ENCODE measurements around the gene GRIK3. TPM values are rescaled to one million over a fixed set of nuclear protein-coding genes. Genes with fewer than 3 reads are reported as not detected.

The GRIK3 gene
- total RNA-seq, result under 1 TPM in 2 of 4 donors, not detected in 2; under 0.01 to 0.16 TPM

DNA sequence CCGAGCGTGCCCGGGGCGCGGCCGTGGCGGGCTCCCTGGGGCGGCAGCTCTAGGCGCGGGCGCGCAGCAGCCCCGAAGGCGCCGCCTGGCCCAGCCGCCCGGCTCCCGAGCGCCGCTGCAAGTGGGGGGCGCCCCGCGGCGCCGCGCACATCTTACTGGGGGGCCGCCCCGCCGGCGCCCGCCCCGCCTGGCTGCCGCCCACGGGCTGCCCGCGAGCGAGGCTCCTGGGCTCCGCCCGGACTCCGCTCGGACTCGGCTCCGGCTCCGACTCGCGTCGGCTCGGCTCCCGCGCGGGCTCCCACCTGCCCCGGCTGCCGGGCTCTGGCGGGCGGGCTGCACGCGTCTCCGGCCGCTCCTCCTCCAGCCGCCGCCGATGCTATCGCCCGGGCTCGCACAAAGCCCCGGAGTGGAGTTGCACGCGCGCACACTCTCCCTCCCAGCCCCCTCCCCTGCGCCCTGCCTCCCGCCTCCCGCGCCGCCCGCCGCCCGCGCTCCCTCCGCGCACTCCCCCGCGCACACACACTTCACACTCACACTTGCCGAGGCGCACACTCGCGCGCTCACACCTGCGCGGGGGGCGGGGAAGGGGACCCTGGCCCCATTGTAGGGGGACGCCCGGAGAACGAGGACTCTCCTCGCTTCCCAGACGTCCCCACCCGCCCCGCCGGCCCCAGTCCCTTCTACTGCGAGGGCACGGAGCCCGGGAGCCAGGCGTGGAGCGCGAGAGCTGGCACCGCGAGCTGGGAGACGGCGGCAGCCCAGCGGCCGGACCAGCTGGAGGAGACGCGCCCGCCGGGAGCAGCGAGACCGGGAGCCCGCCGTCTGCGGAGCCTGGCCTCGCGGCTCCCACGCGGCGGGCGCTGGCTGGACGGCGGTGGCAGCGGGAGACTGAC lies at the start of gene GRIK3:
Gene GRIK3, minus strand, starts transcription at position 395 of the 893 bp plus-strand sequence. CDS start 407 bp downstream, outside the sequence.
- TF ChIP-seq CTCF (IDR thresholded peaks at IDR 0.05; ENCODE audit: low read depth), result no peak

DNA sequence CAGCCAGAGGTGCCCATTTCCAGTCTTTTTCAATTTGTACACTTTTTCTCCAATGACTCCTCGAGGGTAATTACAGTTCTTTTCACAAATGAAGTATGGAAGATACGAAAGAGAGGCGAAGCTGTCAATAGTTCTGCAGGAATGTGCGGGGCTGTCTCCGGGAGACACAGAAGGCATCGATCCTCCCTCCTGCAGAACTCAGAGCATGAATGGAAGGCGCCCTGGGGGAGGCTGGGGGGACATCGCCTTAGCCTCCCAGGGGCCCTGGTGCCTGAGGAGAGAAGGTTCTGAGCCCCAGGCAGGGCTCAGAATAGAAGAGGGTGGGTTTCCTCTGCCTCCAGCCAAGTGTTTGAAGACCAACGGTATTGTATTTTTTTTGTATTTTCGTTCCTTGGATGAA lies 49.7 kb upstream of the GRIK3 start:
- no peak for TF ChIP-seq CTCF (IDR thresholded peaks at IDR 0.05; ENCODE audit: low read depth)

- no peak for TF ChIP-seq CTCF (IDR thresholded peaks at IDR 0.05; ENCODE audit: low read depth)
These were observed 49.3 kb upstream of the GRIK3 start for GRCh38 chr1:37083603-37084002.

DNA sequence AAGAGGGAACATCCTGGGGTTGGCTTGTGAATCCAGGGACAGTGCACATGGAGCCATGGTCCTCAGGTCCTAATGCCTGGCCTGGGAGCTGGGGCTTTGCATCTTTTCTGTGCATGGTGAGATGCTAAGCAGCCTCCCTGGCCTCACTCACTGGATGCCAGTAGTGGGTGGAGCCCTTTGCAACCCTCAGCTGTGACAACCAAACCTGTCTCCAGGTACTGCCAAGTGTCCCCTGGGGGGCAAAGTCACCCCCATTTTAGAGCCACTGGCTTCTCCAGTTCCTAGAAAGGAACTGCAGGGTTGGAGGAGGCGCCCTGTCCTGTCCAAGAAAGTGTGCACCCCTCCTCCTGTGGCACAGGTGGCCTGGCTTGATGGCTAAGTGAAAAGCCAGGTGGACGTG lies 44.6 kb upstream of the GRIK3 start:
- TF ChIP-seq CTCF (IDR thresholded peaks at IDR 0.05; ENCODE audit: low read depth), result no peak

- no peak for TF ChIP-seq CTCF (IDR thresholded peaks at IDR 0.05; ENCODE audit: low read depth)
These were observed 41.9 kb upstream of the GRIK3 start for GRCh38 chr1:37076168-37076567.

DNA sequence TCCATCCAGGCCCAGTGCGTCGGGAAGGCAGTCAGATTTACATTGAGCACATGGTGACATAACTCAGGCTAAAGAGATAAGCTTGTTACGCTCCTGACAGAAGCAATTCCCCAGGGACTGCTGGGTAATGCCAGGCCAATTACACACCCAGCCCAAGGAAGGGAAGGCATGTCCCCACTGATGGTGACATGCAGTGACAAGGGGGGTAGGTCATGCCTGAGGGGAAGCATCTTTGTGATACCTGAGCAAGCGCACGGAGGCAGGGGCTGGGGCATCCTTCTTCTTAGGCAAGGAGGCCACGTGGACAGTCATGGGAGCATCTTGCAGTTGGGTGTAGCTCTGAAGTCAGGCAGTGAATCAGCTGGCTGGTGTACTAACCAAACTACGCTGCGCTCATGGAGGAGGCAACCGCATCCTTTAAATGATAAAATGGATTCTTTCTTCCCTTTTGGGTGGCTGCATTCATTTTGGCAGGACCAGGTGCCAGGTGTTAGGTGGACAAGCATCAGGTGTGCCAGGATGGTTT lies 39.6 kb upstream of the GRIK3 start:
- TF ChIP-seq CTCF (IDR thresholded peaks at IDR 0.05; ENCODE audit: low read depth), result no peak

DNA sequence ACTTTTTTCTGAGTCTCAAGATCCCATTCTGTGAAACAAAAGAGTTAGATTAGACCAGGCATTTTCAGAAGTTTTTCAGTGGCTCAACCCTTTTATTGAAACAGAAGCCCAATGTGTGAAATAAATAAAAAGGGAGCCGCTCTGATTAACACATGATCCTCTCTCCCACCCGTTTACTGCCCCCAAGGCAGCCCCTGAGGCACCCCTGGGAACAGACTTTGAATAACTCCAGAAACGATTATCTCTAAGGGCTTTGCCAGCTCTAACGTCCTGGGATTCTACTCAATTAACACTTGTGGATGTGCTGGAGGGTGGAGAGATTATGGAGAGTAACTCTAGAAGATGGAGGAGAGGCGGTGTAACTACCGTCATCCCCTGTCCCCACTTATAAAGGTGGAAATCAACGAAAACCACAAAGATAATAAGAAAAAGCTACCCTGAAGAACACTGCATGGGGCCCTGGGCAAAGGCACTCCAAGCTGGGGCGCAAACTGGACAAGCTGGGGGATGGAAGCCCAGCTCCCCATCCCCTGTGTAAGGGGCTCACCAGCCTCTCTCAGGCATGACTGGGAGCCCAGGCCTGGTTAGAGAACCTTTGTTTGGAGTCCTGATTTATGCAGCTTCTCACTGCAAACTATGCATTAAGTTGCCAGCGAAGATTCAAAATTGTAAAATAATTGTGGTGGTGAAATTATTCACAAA lies 39.0 kb upstream of the GRIK3 start:
- TF ChIP-seq CTCF (IDR thresholded peaks at IDR 0.05; ENCODE audit: low read depth), result no peak

All from subcutaneous adipose tissue (tissue), 4 donors.